Activated CD8-positive, alpha-beta memory T cell treated with anti-CD3 and anti-CD28 coated beads for 24 hours (primary cell): ENCODE measurements around the gene MBOAT2.
A peak's percentile ranks its signal among the peaks of the same experiment; 100 is the strongest.

ENCODE experiments used
- DNase-seq: peaks from one replicate; pipeline ENCODE4 v3.0.0-alpha.2; 2020

MBOAT2 gene

GRCh38 chr2:8805278-8806210, 197.9 kb downstream of the MBOAT2 start:
- DNase-seq, result no peak

GRCh38 chr2:8803658-8804379, 199.7 kb downstream of the MBOAT2 start:
- peak; percentile 66 for DNase-seq

- DNase-seq, result no peak
These were observed 200.7 kb downstream of the MBOAT2 start for GRCh38 chr2:8802741-8803140.
